Suprapubic skin (tissue), 3 donors: ENCODE data around the gene GALNT6.

Experiments used
- CTCF ChIP-seq, 2 donors: fragments of 200-600 bp in 1 of 2; fragments of 450-650 bp in 1 of 2; sonication (generic) in 1 of 2; IDR thresholded peaks; one replicate each; pipeline ENCODE4 v1.5.1; 2016 to 2019; ENCODE audit warnings: antibody characterized with exemption in 2 of 2, mild to moderate bottlenecking in 1 of 2, moderate library complexity in 1 of 2
- EP300 ChIP-seq: sonication (generic); formaldehyde crosslinking; IDR thresholded peaks from one replicate; pipeline ENCODE4 v1.6.1; 2017; ENCODE audit warnings: antibody characterized with exemption
- POLR2A ChIP-seq, 2 donors: fragments of 450-650 bp; IDR thresholded peaks; one replicate each; pipeline ENCODE4 v1.6.1; 2017; ENCODE audit warnings: antibody characterized with exemption in 2 of 2, mild to moderate bottlenecking in 2 of 2, moderate library complexity in 2 of 2

- TF ChIP-seq CTCF (IDR thresholded peaks at IDR 0.05) = no peak
- TF ChIP-seq POLR2A (IDR thresholded peaks at IDR 0.05) = no peak
- no peak for TF ChIP-seq EP300
Measured at GRCh38 chr12:51390891-51391282, 319 bp downstream of the GALNT6 start.
